Measurements from ENCODE around the gene PWWP2A. TPM values are rescaled to one million over a fixed set of nuclear protein-coding genes. Genes with fewer than 3 reads are reported as not detected.
A peak's percentile ranks its signal among the peaks of the same experiment; 100 is the strongest.

The PWWP2A gene
- total RNA-seq, 1 experiment from 2014 or later, result 66.7 TPM

- no peaks in the 10 kb centered on the region for H3K27me3 ChIP-seq (ENCODE audit: insufficient read depth, low read length)
- H2BK12ac ChIP-seq (ENCODE audit: insufficient read length, low read depth, low read length), result no peak overlapping the region
- no peak overlapping the region for H3K4ac ChIP-seq (ENCODE audit: low read depth, low read length)
- H4K8ac ChIP-seq (replicated peaks; ENCODE audit: insufficient read length, low read depth, low read length), result no peak overlapping the region
- no peak for TF ChIP-seq CTCF (conservative IDR thresholded peaks at IDR 0.05)
- no peaks in the 10 kb centered on the region for H3K9me3 Mint-ChIP-seq
- H2BK5ac ChIP-seq (ENCODE audit: insufficient read length, low read length), result no peak overlapping the region
- H3T11ph ChIP-seq (ENCODE audit: low read length), result no peak overlapping the region
- no peak overlapping the region for H2BK15ac ChIP-seq (ENCODE audit: low read depth, low read length)
- H3K18ac ChIP-seq (ENCODE audit: insufficient read length, low read depth, low read length), result no peak overlapping the region
- H3K27ac ChIP-seq (ENCODE audit: insufficient read length, low read depth, low read length), result no peak overlapping the region
- H3K36me3 Mint-ChIP-seq (ENCODE audit: insufficient read depth in 1 of 3, low read depth in 3 of 3), result peaks cover 2 to 7% (median 6%) of the 10 kb centered on the region in 3 experiments; a peak in 5 of 7 replicates
- no peak overlapping the region for H4K91ac ChIP-seq (ENCODE audit: insufficient read length, low read depth, low read length)
- peaks cover 17 to 18% of the 10 kb centered on the region in 2 experiments; a peak in 3 of 4 replicates for H3K4me1 Mint-ChIP-seq
- no peak overlapping the region for H2BK120ac ChIP-seq (ENCODE audit: low read depth, low read length, poor library complexity, severe bottlenecking)
- 0 out of 2 replicates have a peak, but pooled peaks cover 4% of the 10 kb centered on the region for H3K4me1 ChIP-seq (ENCODE audit: insufficient read depth, low read length)
- H3K27ac Mint-ChIP-seq, result peak overlapping the region in 1 of 3 experiments; percentile 64; a peak in 1 of 7 replicates
- no peaks in the 10 kb centered on the region for H4K20me1 ChIP-seq (ENCODE audit: control insufficient read depth, insufficient read depth, insufficient read length)
- no peak overlapping the region for H3K4me2 ChIP-seq (ENCODE audit: insufficient read depth, insufficient read length, low read length)
- H4K5ac ChIP-seq (ENCODE audit: insufficient read length, low read depth, low read length), result no peak overlapping the region
- no peak overlapping the region for H2AFZ ChIP-seq (ENCODE audit: low read length)
- DNase-seq, result no peak
- no CpG with 5 or more reads among the region's 1 CpG for WGBS (ENCODE audit: extremely low coverage, insufficient read length, low lambda C conversion rate)
- H2BK20ac ChIP-seq (ENCODE audit: low read depth, low read length, poor library complexity, severe bottlenecking), result peak overlapping the region; percentile 75
- no peaks in the 10 kb centered on the region for H3K9me3 ChIP-seq (ENCODE audit: control insufficient read depth, low read depth, low read length)
- H3K27me3 Mint-ChIP-seq (ENCODE audit: low read depth), result no peaks in the 10 kb centered on the region
- no peak overlapping the region for H3K4me3 Mint-ChIP-seq
- no peak overlapping the region for H3K56ac ChIP-seq (ENCODE audit: insufficient read length, low read depth, low read length)
- H3K79me2 ChIP-seq (ENCODE audit: insufficient read depth, low read length), result no peaks in the 10 kb centered on the region
- no peak overlapping the region for H3K23ac ChIP-seq (ENCODE audit: insufficient read length, low read depth, low read length)
- H3K79me1 ChIP-seq (ENCODE audit: insufficient read depth, low read depth, low read length, poor library complexity, severe bottlenecking), result no peaks in the 10 kb centered on the region
- no peak overlapping the region for H3K14ac ChIP-seq (ENCODE audit: insufficient read depth, low read length)
- no peak overlapping the region for H2AK5ac ChIP-seq (ENCODE audit: insufficient read length, low read length)
- no peaks in the 10 kb centered on the region for H3K23me2 ChIP-seq (ENCODE audit: insufficient read length, low read depth, low read length, poor library complexity, severe bottlenecking)
- no peak overlapping the region for H3K9ac ChIP-seq (ENCODE audit: extremely low read depth, insufficient read length, low read length)
Observed at GRCh38 chr5:160087199-160087598, 32.1 kb downstream of the PWWP2A start.
